HT1080 (cell line): ENCODE data around the gene CCDC187. TPM values are rescaled to one million over a fixed set of nuclear protein-coding genes. Genes with fewer than 3 reads are reported as not detected.

Source experiments
- DNase-seq: peaks from one replicate; pipeline ENCODE4 v3.0.0-alpha.2; 2015; ENCODE audit warnings: low read depth
- total RNA-seq: library from RNA; depleted of rRNA; stranded (reverse); fragments of >200 nt; shearing (Covaris generic); gene quantifications from 2 replicates; pipeline ENCODE4 v1.2.3, GENCODE V29; 2014

CCDC187 gene
- total RNA-seq, 1 experiment from 2014 or later = 0.02 TPM

DNA sequence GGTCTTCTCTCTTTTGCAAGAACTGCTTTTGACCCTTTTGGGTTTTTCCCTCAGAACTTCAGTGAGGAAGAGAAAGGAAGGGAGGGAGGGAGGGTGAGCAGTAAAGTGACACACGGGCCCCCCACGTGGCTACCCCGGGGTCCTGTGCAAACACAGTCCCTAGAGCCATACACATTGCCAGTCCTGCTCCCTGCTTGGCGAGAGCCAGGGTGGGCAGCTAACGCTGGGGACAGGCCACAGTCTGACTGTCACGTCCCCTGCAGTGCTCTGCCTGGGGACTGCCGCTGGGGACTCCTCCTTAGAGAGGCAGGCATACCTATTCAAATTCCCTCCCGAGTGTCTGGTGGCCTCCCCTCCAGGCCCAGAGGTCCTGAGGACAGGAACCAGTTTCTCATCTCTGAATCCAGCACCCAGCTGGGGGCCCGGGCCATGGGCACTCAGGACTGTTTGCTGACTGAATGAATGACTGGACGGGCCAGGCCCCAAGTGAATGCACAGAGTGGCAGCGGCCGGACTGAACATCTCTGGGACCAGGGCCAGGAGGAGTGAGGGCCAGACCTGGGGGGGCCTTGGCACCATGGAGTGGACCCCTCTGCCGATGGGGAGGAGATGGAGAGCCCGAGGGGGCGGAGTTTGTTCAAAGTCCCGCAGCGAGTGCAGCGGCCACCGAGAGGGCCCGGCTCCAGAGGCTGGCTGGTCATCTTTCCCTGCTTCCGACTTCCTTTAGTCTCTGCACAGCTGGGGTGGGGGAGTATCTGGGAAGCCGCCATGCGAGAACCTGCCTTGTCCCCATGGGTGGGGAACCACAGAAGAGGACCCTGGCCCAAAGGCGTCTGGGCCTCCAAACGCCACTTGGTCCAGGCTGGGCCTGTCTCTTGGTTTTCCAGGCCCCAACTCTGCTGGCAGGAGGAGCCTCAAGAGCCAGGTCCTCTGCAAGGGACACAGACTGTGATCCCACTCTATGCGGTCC is 5.8 kb downstream of the CCDC187 start:
- no peak for DNase-seq

- DNase-seq = no peak
Observed at GRCh38 chr9:136297016-136297691, 6.7 kb downstream of the CCDC187 start.

GRCh38 chr9:136296434-136297015 is 7.4 kb downstream of the CCDC187 start:
- DNase-seq = no peak

GRCh38 chr9:136295542-136296433 is 8.1 kb downstream of the CCDC187 start:
- DNase-seq = no peak

GRCh38 chr9:136295055-136295454 is 8.8 kb downstream of the CCDC187 start:
- no peak for DNase-seq

DNA sequence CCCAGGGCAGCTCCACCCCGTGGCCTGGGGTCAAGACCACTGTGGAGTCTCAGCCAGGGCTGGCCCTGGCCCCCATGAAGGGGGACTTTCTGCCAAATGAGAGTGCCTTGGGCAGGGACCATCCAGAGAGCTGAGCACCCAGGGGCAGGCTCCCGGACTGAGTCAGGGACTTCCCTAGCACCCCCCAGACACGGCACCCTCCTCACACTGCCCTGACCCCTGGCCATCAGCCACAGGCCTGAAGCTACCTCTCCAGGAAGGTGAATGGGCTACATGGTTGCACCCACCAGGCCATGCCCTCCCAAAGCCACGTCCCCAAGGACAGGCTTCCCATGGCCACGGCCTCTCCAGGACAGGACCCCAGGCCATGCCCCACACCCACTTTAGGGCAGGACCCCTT is 9.5 kb downstream of the CCDC187 start:
- no peak for DNase-seq

DNA sequence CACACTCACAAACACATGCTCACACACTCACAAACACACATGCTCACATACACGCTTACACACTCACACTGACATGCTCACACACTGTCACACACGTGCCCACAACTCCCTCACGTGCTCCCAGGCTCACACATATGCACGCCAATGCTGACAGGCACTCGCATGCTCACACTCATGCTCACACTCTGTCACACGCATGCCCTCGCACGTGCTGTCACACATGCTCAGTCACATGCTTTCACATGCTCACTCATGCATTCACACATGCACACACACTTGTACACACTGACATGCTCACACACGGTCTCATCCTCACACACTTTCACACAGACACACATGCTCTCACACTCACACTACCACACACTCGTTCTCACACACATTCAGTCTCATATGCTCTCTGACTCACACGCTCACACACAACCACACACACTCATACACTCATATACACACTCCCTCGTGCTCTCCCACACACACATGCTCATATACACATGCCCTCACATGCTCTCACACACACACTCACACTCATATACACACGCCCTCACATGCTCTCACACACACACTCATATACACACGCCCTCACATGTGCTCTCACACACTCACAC is 10.3 kb downstream of the CCDC187 start:
- DNase-seq = no peak

GRCh38 chr9:136292591-136293448 is 11.1 kb downstream of the CCDC187 start:
- no peak for DNase-seq

DNA sequence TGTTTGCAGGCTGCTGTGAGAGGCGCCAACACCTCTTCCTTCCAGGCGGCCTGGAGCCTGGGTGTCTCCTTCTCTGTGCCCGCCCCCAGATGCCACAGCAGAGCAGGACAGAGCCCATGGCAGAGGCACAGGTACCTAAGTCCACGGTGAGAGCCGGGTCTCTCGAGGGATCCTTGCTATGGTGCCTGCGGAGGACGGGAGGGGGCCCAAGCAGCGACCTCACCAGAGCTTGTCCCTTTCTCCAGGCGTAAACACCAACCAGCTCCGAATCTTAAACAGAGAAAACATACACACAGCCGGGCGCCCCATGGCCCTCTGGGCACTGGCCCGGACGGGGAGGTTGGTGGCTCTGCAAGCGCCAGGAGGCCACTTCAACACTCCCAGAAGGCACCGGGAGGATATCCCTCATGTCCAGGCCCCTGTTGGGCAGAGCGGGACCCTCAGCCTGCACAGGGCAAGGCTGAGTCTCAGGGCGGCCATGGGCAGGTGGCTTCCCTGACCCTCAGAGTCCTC is 11.8 kb downstream of the CCDC187 start:
- no peak for DNase-seq

- DNase-seq = no peak
Observed at GRCh38 chr9:136291306-136292025, 12.4 kb downstream of the CCDC187 start.

- no peak for DNase-seq
Observed at GRCh38 chr9:136290508-136291000, 13.3 kb downstream of the CCDC187 start.

DNA sequence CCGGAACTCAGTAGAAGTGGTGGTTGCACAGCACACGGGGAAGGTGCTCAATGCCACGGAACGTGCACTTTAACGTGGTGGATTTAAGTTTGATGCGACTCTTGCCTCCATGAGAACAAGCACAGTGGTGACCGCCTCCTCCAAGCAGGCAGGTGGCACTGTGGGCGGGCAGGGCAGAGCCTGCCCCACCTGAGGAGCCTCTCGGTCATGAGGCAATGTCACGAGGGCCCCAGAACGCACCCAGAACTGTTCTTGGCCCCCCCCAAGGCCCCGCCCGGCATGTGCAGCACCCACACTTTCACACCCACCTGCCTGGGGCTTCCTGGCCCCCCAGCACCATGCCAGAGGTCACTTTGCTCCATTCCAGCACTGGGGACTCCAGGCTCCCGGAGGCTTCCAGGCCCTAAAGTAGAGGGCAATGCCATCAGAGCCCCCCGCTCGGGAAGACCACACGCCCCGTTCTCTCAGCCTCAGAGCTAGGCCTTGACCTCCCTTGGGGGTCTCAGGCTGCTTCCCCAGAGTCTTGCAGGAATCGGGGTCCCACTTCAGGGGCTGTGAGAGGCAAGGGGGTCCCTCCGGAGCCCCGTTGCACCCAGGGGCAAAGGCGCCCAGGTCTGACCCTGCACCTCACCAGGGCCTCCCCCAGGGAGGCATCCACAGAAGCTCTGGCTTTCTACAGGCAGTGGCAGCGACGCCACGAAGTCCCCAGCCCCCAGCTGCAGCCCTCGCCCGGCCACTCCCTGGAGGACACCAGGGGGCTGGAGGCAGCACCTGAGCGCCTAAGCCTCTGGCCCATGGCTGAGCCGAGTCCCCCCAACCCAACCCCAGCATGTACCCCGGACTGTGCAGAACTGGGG is 14.0 kb downstream of the CCDC187 start:
- DNase-seq = no peak

DNA sequence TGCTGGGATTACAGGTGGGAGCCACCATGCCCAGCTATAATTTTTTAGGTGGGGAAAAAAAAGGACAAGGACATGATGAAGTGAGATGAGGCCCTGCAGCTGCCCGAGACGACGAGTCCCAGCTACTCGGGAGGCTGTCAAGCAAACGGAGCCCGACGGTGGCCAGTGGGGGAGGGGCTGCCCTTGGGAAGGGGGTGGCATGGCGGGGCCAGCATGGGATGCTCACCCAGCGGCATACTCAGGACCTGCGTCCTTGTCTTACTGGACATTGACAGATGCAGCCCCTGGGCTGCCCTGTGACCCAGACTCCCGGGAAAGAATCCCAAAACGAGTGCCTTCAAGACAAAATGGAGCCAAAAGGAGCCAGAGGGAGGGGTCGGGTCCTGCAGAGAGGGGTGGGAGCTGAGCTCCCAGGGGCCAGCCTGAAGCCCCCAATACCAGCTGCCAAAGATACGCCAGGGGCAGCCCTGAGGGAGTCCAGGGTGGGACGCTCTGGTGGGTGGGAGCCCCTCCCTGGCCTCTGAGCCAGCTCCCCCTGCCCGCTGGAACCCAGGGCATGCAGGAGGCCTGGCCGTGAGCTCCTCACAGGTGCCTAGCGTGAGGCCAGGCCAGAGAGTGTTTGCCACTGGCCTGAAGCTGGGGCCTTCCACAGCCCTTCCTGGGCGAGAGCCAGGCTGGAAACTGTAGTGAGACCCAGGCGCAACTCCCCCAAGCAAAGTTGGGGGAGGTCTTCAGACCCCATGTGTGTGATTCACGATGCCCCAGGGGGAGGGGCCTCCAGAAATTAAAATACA is 15.7 kb downstream of the CCDC187 start:
- no peak for DNase-seq

GRCh38 chr9:136286987-136287379 is 16.9 kb downstream of the CCDC187 start:
- DNase-seq = no peak

DNA sequence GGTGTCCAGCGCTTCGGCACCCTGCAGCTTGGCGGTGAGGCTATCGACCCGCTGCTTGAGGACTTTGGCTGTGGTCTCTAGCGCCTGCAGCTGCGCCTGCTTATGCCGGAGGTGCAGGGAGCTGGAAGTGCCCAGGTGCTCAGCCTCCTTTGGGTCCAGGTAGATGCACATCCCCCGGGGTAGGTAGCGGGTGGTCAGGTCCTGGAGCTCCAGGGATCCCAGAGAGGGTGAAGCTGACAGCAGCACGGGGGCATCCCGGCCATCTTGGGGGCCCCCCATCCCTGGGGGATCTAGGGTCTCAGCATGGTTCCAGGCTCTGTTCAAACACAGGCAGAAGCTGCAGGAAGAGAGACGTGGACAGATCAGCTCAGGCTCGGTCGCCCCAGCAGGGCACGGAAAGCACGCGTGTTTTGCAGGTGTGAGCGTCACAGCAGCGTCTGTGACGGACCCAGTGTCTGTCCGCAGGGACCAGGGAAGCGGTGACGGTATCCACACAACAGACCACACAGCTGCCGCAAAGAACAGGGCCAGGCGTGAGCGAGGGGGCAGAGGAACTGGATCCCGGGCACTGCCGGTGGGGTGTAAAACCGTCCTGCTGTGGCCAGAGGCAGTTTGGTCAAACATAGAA is 17.4 kb downstream of the CCDC187 start:
- no peak for DNase-seq
